GM21381 (cell line): ENCODE results near the gene CD300LG.

Source experiments
- ATAC-seq: cut with Tn5 transposase; IDR thresholded peaks from one replicate; pipeline ENCODE4 v1.9.1; 2021; ENCODE audit warnings: mild to moderate bottlenecking, moderate library complexity; ENCODE audit not compliant: unreplicated experiment

CD300LG gene

GRCh38 chr17:43905400-43905984 lies 58.5 kb downstream of the CD300LG start:
- no peak for ATAC-seq

GRCh38 chr17:43905985-43906852 lies 59.2 kb downstream of the CD300LG start:
- ATAC-seq: no peak

DNA sequence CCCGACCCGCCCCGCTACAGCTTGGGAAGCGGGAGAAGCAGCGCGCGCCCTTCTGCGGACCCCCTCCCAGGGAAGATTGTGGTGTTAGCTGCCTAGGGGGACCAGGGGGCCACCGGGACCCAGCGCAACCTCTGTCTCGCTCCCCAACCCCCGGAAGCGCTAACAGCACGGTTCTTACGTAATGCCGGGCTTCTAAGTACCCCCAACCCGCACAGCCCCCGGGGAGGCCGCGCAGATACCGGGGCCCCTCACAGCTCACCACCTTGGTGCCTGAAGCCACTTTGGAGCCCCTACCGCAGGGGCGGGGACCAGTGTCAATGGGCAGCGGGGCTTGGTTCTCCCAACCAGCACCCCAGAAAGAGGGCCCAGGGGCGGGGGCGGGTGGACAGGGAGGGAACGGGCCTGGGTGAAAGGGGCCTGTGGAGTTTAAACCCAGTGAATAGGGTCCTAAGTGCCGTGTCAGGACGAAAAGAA lies 60.0 kb downstream of the CD300LG start:
- no peak for ATAC-seq

- no peak for ATAC-seq
Measured at GRCh38 chr17:43907425-43907981, 60.5 kb downstream of the CD300LG start, which contains the start of gene MPP2. Gene MPP2, minus strand, starts transcription at chr17:43907536. Its CDS starts 3,076 bp downstream, at chr17:43904460.

DNA sequence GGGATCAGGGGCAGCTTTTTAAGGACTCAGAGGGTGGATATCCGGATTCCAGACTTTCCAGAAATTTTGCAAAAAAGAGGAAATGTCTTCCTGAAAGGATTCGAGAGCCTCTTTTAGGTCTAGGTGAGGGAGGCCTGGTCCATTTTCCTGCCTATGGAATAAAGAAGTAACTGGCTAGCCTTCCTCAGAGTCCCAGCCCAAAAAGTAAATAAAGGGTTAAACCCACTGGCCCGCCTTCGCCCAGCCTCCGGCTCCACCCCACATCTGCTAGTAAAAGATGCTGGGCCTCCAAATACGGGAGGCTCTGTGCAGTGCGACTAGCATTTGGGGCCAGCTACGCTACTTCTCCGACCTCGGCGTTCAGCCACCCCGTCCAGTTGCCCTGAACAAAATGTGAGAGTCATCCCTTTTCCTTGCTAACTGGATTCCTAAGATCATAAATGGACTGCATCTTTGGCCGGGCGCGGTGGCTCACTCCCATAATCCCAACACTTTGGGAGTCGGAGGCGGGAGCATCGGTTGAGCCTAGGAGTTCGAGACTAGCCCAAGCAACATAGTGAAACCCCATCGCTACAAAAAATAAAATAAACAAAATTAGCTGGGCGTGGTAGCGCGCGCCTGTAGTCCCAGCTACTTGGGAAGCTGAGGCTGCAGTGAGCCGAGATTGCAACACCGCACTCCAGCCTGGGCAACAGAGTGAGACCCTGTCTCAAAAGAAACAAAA lies 61.2 kb downstream of the CD300LG start:
- no peak for ATAC-seq

GRCh38 chr17:43909537-43910231 lies 62.7 kb downstream of the CD300LG start:
- ATAC-seq: no peak

DNA sequence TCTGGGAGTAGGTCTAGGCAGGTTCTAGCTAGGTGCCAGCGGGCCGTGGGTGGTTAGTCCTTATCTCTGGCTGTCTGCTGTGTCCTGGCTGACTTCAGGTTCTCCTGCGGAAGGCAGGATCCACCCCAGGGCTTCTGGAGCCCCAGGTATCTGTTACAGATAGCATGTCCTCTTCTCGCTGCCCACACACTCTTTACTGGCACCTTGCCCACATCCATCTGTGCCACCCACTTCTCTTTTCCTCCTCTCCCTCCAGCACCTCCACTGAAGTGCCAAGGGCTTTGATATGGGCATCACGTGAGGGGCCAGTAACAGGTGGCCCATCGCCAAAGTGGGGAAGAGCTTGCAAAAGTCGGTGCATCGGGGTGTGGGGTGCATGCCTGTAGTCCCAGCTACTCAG lies 64.9 kb downstream of the CD300LG start:
- ATAC-seq: no peak

- no peak for ATAC-seq
Measured at GRCh38 chr17:43912635-43913304, 65.8 kb downstream of the CD300LG start.
